HG03045 (cell line): ENCODE results near the gene RGS9.
"Not testable (repeated sequence)": the region's sequence is repeated elsewhere in the genome, so short reads cannot be mapped to it uniquely, and the experiment has no call there.

Experiments used
- ATAC-seq: cut with Tn5 transposase; IDR thresholded peaks from one replicate; pipeline ENCODE4 v1.9.1; 2021; ENCODE audit warnings: mild to moderate bottlenecking, moderate library complexity; ENCODE audit not compliant: unreplicated experiment

The RGS9 gene

DNA sequence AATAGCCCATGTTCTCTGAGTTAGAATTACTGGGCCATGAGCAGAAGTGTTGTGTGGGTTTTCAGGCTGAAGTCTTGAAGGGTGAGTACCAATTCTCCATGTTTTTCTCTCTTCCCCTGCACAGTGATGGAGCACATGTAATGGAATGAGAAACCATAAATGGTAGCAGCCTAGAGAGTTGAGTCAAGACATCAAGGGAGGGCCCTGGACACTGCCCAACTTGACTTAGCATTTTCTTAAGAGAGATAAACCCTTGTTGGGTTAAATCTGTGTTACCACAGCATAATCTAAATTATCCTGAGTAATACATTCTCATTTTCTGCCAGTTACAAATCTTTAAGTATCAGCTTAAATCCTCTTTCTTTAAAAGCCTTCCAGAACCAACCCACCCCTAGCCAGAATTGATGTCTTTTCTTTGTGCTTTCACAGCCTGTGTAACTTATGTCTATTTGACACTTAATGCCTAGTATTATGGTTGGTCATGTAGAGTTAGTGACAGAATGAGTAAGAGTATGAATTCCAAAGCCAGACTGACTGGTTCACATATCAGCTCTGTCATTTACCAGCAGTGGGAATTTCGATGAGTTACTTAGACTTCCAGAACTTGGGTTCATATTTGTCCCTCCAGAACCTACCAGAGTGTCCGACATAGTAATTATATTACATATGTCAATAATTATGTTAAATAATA is 27.0 kb upstream of the RGS9 start:
- no peak for ATAC-seq

DNA sequence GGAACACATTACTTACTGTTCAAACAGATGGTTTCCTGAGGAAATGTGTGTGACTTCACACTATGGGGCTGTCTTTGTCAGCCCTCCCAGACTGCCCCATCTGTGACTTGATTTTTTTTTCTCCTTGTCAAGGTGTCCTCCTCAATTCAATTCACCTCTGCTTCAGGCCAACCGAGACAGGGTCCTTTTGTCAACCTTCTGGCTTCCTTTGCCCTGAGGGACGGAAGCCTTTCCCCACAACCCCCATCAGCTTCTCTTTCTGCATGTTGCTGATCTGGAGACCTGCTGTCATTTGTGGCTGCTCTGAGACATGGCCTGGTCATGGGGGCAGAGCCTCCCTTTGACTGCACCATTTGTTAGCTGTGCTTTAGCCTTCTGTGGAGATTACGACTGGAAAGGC is 21.3 kb upstream of the RGS9 start:
- ATAC-seq, result no peak

- not testable (repeated sequence) for ATAC-seq
These were observed 20.7 kb upstream of the RGS9 start for GRCh38 chr17:65116515-65116914.

DNA sequence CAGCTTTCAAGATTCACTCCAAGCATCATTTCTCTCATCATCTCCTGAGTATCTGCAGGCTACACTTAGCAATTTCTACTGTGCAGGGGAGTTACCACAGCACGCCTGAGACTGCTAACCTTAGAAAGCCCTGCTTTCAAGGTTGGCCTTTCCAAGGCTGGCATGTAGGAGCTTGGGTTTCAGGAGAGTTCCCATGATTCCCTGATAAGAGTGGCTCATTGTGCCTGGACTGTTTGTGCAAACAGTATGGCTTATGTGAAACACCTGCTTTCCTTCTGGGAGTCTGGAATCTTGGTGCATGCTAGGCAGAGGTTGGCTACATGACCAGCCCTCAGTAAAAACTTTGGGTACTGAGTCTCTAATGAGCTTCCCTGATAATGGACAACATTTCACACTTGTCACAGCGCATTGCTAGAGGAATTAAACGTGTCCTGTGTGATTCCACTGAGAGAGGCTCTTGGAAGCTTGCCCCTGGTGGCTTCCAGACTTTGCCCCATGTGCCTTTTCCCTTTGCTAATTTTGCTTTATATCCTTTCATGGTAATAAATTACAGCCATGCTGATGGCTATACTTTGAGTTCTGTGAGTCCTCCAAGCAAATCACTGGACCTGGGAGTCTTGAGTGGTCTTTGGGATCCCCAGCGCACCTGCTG is 19.7 kb upstream of the RGS9 start:
- no peak for ATAC-seq

DNA sequence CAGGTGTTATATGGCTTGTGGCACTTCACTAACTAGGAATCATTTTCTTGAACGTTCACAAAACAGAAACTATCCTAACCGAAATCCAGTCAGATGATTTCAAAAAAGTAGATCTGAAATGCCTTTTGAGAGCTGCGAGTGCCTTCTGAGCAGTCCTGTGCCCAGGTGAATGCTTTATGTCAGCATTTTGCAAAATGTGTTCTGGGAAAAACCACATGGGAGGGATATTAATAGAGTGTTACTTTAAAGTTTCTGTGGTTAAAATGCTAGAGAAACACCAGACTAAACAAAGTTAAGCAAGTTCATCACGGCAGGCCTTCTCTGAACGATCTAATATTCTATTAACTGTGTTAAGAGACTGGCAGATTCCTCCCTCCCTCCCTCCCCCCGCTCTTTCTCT is 15.8 kb upstream of the RGS9 start:
- ATAC-seq, result no peak

DNA sequence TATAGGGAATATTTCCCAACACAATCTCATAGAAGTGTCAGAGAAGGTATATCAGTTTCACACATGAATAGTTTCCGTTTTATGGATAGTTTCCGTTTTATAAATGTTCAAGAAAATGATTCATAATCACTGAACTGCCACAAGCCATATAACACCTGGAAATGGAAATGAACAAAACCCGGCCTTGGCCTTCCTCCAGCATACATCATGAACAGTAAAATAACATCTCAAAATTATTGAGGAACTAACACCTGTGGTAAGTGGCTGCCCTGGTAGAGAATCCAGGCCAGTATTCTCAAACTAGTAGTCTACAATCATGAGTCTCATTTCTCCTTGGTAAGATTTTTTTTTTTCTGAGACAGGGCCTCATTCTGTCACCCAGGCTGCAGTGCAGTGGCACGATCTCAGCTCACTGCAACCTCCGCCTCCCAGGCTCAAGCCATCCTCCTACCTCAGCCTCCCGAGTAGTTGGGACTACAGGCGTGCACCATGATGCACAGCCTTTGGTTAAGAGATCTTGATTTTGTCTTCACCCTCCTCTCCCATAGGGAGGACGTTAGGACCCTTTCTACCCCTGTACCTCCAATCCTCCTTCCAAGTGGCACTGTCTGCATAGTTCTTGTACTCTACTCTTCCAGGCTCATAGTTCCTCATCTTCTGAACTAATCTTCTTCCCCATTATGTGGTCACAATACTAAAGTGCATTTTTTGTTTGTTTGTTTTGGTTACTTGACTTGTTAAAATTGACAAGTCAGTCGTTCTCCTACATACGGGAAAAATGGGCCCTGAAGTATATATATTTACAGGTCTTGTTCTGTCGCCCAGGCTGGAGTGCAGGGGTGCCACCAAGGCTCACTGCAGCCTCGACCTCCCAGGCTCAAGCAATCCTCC is 15.0 kb upstream of the RGS9 start:
- ATAC-seq, result no peak

GRCh38 chr17:65122836-65123756 is 14.1 kb upstream of the RGS9 start:
- ATAC-seq, result peak; percentile 71

DNA sequence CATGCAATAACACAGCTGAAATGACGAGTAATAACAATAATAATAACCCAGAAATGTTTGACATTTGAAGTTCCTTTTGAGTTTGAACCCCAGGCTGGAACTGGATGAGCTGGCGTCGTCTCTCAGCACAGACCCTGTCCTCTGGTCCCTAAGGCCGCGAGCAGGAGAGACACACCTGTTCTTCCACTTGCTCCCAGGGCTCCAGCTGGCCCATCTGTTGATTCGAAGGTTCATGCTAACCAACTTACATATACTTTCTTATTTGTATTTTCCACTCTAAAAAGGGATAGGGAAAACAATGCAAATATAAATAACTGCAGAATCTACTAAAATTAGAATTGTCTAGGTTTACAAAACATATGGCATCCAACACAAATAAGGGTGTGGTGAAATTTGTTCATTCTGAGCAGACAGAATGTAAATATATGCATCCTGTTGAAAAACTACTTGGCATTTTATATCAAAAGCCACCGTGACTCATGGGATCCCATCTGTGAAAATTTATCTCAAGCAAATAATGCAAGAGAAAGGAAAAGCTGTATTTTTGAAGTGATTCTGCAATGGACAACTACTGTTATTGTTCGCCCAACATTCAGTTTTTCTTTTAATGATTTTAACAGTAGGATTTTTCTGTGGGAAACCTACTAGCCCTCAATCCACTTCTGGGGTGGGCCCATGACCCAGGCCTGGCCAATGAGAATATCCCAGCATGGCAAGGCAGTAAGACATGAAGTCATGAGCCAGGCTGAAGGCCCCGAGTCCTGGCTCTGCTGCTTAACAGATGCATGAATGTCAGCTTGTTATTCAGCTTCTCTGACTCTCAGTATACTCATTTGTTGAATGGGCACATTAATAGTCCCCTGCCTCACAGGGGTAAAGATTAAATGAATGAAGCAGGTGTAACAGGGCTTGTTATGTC is 13.2 kb upstream of the RGS9 start:
- no peak for ATAC-seq

DNA sequence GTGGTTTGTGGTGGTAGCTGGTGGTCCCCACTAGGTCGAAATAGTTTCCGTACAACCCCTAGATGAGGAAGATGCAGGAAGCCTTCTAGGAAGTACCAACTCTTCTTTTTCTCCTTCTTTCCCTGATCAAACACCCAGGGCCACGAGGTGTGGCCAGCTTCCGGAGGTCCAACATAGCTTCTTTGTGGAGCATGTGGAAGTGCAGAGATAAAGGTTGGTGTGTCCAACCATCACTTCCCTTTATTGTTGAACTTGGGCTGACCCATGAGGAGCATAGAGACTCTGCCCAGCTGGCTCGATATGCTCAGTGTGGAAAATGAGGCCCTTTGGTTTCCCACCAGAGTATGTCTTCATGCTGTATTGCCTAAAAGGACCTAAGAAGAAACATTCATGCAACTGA is 6.3 kb upstream of the RGS9 start:
- ATAC-seq, result no peak

DNA sequence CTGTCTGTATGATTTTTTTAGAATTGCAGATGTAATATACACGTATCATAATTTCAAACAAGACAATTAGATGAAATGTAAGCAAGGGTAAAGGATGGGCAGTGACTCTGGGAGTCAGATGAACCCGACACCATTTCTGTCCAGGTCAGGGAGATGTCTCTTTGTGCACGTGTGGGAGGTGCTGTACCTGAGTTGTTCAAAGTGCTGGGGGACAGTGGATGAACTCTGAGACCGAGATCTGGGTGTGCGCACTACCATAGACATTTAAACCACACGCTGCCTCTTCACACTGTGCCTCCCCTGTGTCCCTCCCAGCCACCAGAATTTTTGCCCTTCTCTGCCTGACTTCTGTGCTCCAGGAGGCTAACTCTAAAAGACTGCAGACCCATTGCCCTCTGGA is 5.9 kb upstream of the RGS9 start:
- ATAC-seq, result no peak

DNA sequence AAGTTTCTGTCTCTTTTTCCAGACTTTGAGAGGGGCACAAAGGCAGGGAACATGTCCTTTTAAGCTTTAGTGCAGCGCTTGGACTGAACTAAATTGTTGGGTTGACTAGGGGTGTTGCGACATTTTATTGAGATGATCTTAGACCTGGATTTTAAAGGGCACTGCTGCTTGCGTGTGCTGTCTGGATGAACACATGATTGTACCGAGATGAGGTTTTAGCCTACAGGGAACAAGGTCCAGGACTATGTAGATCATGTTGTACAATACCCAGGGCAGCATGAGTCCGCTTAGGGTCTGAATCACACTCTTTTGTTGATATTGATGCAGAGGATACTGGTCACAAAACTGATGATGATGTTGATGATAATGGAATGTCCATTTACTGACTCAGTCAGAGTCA is 5.2 kb upstream of the RGS9 start:
- ATAC-seq, result no peak

- ATAC-seq, result no peak
These were observed 3.1 kb upstream of the RGS9 start for GRCh38 chr17:65134035-65134434.

- ATAC-seq, result no peak
These were observed 2.1 kb downstream of the RGS9 start for GRCh38 chr17:65139101-65139764.

- no peak for ATAC-seq
These were observed 5.1 kb downstream of the RGS9 start for GRCh38 chr17:65142247-65142646.

DNA sequence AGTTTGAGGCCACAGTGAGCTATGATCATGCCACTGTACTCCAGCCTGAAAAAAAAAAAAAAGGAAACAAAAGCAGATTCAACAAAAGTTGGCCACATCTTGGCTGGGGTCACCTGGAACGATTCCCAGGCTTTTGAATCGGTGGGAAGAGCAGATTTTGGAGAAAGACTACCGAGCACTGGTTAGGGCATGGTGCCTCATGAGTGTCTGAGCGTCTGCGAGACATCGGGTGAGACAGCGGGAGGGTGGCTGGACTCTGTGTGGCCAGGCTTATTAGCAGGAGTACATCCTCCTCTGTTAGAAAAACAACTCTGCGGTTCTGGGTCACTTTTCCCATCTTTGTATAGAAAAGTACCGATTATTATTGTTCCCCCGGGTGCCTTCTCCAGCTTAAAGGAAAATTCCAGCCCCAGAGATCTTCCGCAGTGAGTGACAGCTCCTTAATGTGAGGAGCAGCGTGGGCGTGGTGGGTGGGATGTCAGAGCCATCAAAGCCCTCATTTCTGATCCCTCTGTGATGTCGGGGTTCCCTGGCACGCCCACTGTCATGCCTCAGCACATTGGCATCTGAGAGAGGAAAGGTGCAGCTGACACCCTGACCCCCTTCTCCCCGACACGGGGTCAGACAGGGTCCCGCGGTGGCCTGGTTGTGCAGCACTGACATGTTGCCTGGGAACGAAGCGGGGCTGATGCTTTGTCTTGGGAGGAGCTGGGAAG is 6.9 kb downstream of the RGS9 start:
- ATAC-seq, result no peak

- ATAC-seq, result no peak
These were observed 8.6 kb downstream of the RGS9 start for GRCh38 chr17:65145743-65146142.

DNA sequence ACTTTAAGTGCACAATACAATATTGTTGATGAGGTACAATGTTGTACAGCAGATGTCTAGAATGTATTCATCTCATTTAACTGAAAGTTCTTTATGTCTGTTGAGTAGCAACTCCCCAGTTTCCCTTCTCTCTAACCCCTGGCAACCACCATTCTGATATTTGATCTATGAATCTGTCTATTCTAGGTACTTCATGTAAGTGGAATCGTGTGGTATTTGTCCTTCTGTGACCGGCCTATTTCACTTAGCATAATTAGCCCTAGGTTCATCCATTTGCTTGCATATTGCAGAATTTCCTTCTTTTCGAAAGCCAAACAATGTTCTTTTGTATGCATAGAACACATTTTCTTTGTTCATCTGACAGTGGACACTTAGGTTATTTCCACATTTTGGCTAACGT is 10.8 kb downstream of the RGS9 start:
- no peak for ATAC-seq

DNA sequence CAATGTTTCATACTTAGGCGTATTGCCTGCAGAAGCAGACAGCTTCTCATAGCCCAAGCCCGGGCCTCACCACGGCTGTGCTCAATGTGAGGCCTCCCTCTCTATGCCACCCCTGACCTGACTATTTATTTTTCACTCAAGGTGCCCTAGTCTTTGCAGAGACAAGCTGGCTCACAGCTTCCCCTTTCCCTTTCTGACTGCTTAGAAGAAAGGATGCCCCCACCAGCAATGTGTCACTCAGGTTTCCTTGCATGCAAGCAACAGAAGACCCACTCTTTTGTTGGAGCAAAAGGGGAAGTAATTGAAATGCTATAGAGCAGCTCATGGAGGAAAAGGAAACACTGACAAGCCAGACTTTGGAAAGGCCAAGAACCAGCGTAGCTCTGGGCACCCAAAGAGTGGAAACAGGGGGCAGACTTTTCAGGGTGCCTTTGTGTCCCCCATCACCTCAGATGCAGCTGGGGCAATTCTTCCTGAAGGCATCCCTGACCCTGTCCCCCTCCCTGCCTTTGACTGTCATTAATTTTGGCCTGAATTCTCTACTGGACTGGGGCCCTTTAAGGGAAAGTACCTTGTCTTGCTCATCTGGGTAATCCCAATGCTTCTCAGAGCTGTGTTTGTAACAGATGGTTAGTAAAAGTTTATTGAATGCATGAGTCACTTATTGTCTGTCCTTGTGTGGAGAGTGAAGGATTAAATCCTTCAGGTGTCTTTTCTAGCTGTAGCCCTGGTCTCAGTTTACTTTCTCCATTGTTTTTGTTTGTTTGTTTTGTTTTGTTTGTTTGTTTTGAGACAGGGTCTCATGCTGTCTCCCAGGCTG is 17.8 kb downstream of the RGS9 start:
- peak; percentile 82 for ATAC-seq
